HFFc6 (cell line): ENCODE data around the gene ALK. TPM values are rescaled to one million over a fixed set of nuclear protein-coding genes. Genes with fewer than 3 reads are reported as not detected.

Experiments
- DNase-seq: peaks from one replicate; pipeline ENCODE4 v3.0.0-alpha.2; 2018
- H3K27ac Mint-ChIP-seq: 2 replicates; pipeline ENCODE4 v1.8.0; 2020; ENCODE audit warnings: mild to moderate bottlenecking, mixed read lengths
- H3K27me3 Mint-ChIP-seq: 2 replicates; pipeline ENCODE4 v1.8.0; 2021; ENCODE audit warnings: mild to moderate bottlenecking, moderate library complexity, mixed read lengths; ENCODE audit not compliant: insufficient read depth
- H3K36me3 Mint-ChIP-seq: 2 replicates; pipeline ENCODE4 v1.8.0; 2021; ENCODE audit warnings: low read depth, mixed read lengths
- H3K4me1 Mint-ChIP-seq: 2 replicates; pipeline ENCODE4 v1.8.0; 2020; ENCODE audit warnings: low read depth, mixed read lengths
- H3K4me3 Mint-ChIP-seq: 2 replicates; pipeline ENCODE4 v1.8.0; 2020; ENCODE audit warnings: mild to moderate bottlenecking, moderate library complexity, mixed read lengths
- H3K9me3 Mint-ChIP-seq: 2 replicates; pipeline ENCODE4 v1.8.0; 2020; ENCODE audit warnings: mild to moderate bottlenecking, mixed read lengths
- total RNA-seq, 6 experiments: library from RNA; stranded (reverse); fragmentation: NEBNext Ultra II Directional; extraction: Animal tissue kit (Norgen Biotek cat#: 25700); gene quantifications; 2 replicates in 1 of 6; 3 replicates in 5 of 6; pipeline ENCODE4 v1.2.3, GENCODE V29; 2021
- TF ChIP-seq, protein P1 (sequence below): fragments of 200-600 bp; sonication (generic); IDR thresholded peaks from 2 replicates; pipeline ENCODE4 v1.5.0; 2021; ENCODE audit warnings: antibody characterized with exemption, mild to moderate bottlenecking

The ALK gene
- total RNA-seq, 6 experiments from 2014 or later, result not detected

DNA sequence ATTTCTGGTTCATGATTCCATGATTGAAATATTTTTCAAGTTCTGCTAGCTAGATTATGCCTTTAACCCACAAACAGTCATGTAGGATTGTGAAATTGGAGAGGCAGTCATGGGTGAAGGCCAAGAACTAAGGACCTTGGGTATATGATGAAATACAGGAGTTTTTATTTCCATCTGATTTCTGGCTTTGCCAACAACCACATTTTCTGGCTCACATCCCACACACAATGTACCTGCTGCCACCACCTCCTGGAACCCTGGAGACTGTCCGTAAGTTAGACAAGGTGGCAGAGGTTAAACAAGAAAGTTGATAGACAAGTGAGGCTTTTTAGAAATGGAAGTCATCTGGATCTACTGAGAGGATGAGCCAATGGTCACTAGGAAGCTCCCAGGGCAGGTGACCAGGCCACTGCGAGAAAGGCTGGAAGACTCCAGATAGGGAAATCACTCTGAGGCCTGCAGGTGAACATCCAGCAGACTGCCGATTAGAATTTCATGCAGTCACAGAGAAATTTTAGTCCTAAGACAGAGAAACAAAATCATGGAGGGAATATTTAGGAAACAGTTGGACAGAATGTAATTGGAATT is 402.0 kb downstream of the ALK start:
- Mint-ChIP-seq H3K27me3 (peaks cover 5% of the 10 kb centered on the region; the same call in 1 of the 2 replicates), H3K4me1 (peaks cover 51% of the 10 kb centered on the region), H3K27ac (peak overlapping the region; percentile 80), H3K9me3 (peaks cover 5% of the 10 kb centered on the region; the same call in 1 of the 2 replicates), H3K4me3 (peak overlapping the region; percentile 49; the same call in 1 of the 2 replicates), H3K36me3 (no peaks in the 10 kb centered on the region; the same call in 1 of the 2 replicates)
- peak; percentile 65 for DNase-seq
- TF ChIP-seq, protein P1, sequence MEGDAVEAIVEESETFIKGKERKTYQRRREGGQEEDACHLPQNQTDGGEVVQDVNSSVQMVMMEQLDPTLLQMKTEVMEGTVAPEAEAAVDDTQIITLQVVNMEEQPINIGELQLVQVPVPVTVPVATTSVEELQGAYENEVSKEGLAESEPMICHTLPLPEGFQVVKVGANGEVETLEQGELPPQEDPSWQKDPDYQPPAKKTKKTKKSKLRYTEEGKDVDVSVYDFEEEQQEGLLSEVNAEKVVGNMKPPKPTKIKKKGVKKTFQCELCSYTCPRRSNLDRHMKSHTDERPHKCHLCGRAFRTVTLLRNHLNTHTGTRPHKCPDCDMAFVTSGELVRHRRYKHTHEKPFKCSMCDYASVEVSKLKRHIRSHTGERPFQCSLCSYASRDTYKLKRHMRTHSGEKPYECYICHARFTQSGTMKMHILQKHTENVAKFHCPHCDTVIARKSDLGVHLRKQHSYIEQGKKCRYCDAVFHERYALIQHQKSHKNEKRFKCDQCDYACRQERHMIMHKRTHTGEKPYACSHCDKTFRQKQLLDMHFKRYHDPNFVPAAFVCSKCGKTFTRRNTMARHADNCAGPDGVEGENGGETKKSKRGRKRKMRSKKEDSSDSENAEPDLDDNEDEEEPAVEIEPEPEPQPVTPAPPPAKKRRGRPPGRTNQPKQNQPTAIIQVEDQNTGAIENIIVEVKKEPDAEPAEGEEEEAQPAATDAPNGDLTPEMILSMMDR, result no peak

DNA sequence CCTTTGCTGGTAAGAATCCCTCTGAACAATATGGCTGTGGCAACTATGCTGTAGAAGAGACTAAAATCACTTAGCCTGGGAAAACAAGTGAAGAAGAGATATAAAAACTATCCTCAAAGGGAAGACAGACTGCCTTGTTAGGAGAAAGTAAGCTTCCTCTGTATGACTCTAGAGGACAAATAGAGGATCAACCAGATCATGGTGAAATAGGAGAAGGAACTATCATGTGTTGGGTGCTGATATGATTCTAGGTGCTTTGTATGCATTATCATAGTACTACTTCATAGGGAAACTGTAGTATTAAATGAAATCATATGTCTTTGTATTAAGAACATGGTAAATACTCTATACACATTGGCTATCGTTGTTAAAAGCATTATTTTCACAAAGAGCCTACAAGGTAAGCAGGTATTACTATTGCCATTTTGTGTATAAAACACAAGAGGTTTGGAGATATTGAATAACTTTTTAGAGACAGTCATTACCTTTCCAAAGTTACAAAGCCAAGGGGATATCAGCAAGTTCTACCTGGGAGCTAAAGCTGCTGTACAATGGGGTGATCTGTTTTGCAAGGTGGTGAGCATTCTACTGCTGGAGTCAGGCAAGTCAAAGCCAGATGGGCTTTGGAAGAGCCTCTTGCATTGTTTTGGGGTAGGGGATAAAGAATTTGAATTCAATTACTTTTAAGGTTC is 402.6 kb downstream of the ALK start:
- Mint-ChIP-seq H3K27ac (peak overlapping the region; percentile 80), H3K9me3 (peaks cover 5% of the 10 kb centered on the region; the same call in 1 of the 2 replicates), H3K27me3 (peaks cover 5% of the 10 kb centered on the region; the same call in 1 of the 2 replicates), H3K4me1 (peaks cover 51% of the 10 kb centered on the region), H3K4me3 (peak overlapping the region; percentile 49; the same call in 1 of the 2 replicates), H3K36me3 (no peaks in the 10 kb centered on the region; the same call in 1 of the 2 replicates)
- no peak for DNase-seq
- TF ChIP-seq, protein P1, result no peak

DNA sequence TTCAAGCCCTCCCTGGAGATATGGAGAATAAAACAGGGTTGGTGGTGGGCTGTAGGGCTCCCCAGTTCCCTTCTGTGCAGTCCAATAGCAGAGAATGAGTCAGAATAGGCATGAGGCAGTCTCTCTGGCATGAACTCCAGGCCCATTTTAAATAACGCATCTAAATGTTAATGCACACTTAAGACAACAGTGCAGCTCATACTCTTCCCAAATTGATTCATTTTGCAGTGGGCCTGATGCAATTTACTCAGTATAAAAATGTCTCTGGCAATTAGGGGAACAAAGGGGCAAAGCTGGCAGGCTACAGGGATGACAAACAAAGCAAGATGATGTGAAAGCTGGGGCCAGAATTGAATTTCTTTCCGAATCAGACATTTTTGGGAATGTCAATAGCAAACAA is 403.4 kb downstream of the ALK start:
- H3K36me3 Mint-ChIP-seq, result no peaks in the 10 kb centered on the region; the same call in 1 of the 2 replicates
- H3K27ac Mint-ChIP-seq, result peak overlapping the region; percentile 56
- peak; percentile 55 for DNase-seq
- no peak overlapping the region for H3K4me3 Mint-ChIP-seq
- H3K4me1 Mint-ChIP-seq, result peaks cover 43% of the 10 kb centered on the region
- TF ChIP-seq, protein P1, result no peak
- peaks cover 5% of the 10 kb centered on the region; the same call in 1 of the 2 replicates for H3K9me3 Mint-ChIP-seq
- H3K27me3 Mint-ChIP-seq, result peaks cover 5% of the 10 kb centered on the region; the same call in 1 of the 2 replicates

DNA sequence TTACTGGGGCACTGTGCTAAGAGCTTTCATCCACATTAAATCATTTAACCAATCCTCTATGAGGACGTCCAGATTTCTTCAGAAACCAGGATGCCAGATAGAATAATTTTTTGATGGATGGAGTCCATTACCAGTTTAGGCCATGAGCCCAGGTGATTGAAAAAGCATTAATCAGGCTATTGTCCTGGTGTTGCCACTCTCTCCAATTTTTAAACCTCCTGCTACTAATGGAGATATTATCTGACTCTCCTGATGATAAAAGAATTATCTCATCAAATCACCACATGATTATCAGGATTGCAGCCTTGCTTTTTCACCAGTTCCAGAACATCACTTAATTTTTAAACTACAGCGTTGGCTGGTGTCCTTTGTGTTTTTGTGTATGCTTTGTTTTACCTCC is 404.0 kb downstream of the ALK start:
- peaks cover 5% of the 10 kb centered on the region; the same call in 1 of the 2 replicates for H3K27me3 Mint-ChIP-seq
- peaks cover 5% of the 10 kb centered on the region; the same call in 1 of the 2 replicates for H3K9me3 Mint-ChIP-seq
- H3K36me3 Mint-ChIP-seq, result no peaks in the 10 kb centered on the region; the same call in 1 of the 2 replicates
- peaks cover 37% of the 10 kb centered on the region for H3K4me1 Mint-ChIP-seq
- no peak overlapping the region for H3K4me3 Mint-ChIP-seq
- no peak for DNase-seq
- TF ChIP-seq, protein P1, result no peak
- no peak overlapping the region for H3K27ac Mint-ChIP-seq

DNA sequence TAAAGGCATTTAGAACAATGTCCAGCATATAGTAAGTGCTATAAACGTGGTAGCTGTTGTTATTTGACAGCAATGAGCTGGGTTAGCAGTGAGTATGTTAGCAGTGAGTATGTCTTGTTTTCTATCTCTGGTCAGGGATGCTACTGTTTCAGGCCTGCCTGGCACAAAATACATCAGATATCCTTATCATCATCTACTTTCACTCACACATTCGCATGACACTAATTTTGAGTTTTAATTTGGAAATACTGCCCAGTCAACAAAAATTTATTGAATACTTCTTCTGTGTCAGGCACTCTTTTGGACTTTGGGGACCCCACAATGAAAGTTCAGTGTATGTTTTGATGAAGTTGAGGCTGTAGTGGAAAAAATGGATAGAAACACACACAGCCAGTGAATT is 404.6 kb downstream of the ALK start:
- Mint-ChIP-seq H3K27ac (no peak overlapping the region), H3K27me3 (peaks cover 5% of the 10 kb centered on the region; the same call in 1 of the 2 replicates), H3K9me3 (peaks cover 5% of the 10 kb centered on the region; the same call in 1 of the 2 replicates), H3K4me1 (peaks cover 34% of the 10 kb centered on the region), H3K36me3 (no peaks in the 10 kb centered on the region; the same call in 1 of the 2 replicates), H3K4me3 (no peak overlapping the region)
- TF ChIP-seq, protein P1, result no peak
- DNase-seq, result no peak
